ENCODE results near the gene C14orf93. TPM values are rescaled to one million over a fixed set of nuclear protein-coding genes. Genes with fewer than 3 reads are reported as not detected.

Gene C14orf93
- total RNA-seq, 1 experiment from 2014 or later, result 8.2 TPM

DNA sequence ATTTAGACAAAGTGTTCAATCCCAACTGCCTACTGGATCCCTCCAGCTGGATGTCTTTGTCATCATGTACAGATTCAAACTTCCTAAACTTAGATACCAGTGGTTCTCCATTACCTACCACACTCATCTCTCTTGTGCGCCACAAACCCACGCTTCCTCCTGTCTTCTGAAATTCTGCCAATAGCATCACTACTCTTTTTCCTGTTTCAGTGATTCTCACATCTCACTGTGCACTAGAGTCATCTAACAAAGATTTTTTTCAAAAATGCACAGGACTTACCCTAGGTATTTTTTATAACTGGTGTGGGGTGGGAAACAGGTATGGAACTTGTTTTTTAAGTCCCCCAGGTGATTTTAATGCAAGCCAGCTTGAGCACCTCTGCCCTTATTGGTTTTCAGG, 18.9 kb upstream of the C14orf93 start:
- Histone ChIP-seq H3K56ac (ENCODE audit: insufficient read length, low read depth, low read length) (no peak overlapping the region), H3K4ac (ENCODE audit: low read depth, low read length) (no peak overlapping the region), H3K4me1 (ENCODE audit: insufficient read depth, low read length) (no peaks in the 10 kb centered on the region), H3K9ac (ENCODE audit: extremely low read depth, insufficient read length, low read length) (no peak overlapping the region), H2BK5ac (ENCODE audit: insufficient read length, low read length) (no peak overlapping the region), H2BK12ac (ENCODE audit: insufficient read length, low read depth, low read length) (no peak overlapping the region), H3K27ac (ENCODE audit: insufficient read length, low read depth, low read length) (no peak overlapping the region), H3K79me1 (ENCODE audit: insufficient read depth, low read depth, low read length, poor library complexity, severe bottlenecking) (no peaks in the 10 kb centered on the region), H3K23ac (ENCODE audit: insufficient read length, low read depth, low read length) (no peak overlapping the region), H2AFZ (ENCODE audit: low read length) (no peak overlapping the region), H3K9me3 (ENCODE audit: control insufficient read depth, low read depth, low read length) (no peaks in the 10 kb centered on the region), H3K14ac (ENCODE audit: insufficient read depth, low read length) (no peak overlapping the region), H3K18ac (ENCODE audit: insufficient read length, low read depth, low read length) (no peak overlapping the region), H3T11ph (ENCODE audit: low read length) (no peak overlapping the region), H2BK120ac (ENCODE audit: low read depth, low read length, poor library complexity, severe bottlenecking) (no peak overlapping the region), H4K20me1 (ENCODE audit: control insufficient read depth, insufficient read depth, insufficient read length) (no peaks in the 10 kb centered on the region), H4K91ac (ENCODE audit: insufficient read length, low read depth, low read length) (no peak overlapping the region), H2BK20ac (ENCODE audit: low read depth, low read length, poor library complexity, severe bottlenecking) (no peak overlapping the region), H3K4me2 (ENCODE audit: insufficient read depth, insufficient read length, low read length) (no peak overlapping the region), H4K8ac (replicated peaks; ENCODE audit: insufficient read length, low read depth, low read length) (no peak overlapping the region), H2BK15ac (ENCODE audit: low read depth, low read length) (no peak overlapping the region), H4K5ac (ENCODE audit: insufficient read length, low read depth, low read length) (no peak overlapping the region), H3K27me3 (ENCODE audit: insufficient read depth, low read length) (no peaks in the 10 kb centered on the region), H2AK5ac (ENCODE audit: insufficient read length, low read length) (no peak overlapping the region), H3K79me2 (ENCODE audit: insufficient read depth, low read length) (peaks cover 1% of the 10 kb centered on the region; the same call in 1 of the 2 replicates), H3K23me2 (ENCODE audit: insufficient read length, low read depth, low read length, poor library complexity, severe bottlenecking) (peaks cover 1% of the 10 kb centered on the region)
- no CpG with 5 or more reads among the region's 2 CpGs for WGBS (ENCODE audit: extremely low coverage, insufficient read length, low lambda C conversion rate)
- peak overlapping the region in 1 of 3 experiments; percentile 44; a peak in 3 of 7 replicates for H3K27ac Mint-ChIP-seq
- H3K4me1 Mint-ChIP-seq, result peaks cover 22 to 23% of the 10 kb centered on the region in 2 experiments
- H3K36me3 Mint-ChIP-seq (ENCODE audit: insufficient read depth in 1 of 3, low read depth in 3 of 3), result peaks cover 51 to 74% (median 67%) of the 10 kb centered on the region in 3 experiments
- TF ChIP-seq CTCF (conservative IDR thresholded peaks at IDR 0.05), result no peak
- H3K27me3 Mint-ChIP-seq (ENCODE audit: low read depth), result no peaks in the 10 kb centered on the region
- no peak for DNase-seq
- H3K9me3 Mint-ChIP-seq, result no peaks in the 10 kb centered on the region
- no peak overlapping the region for H3K4me3 Mint-ChIP-seq

Data from H9 (cell line).